HTERT RPE-1 (cell line): Measurements from ENCODE around the gene IGSF22.

Experiments used
- in situ Hi-C: fragments of 300-500 bp; cut with MboI; formaldehyde crosslinking; loops from 4 replicates; pipeline ENCODE4 v1.14.3; 2020; ENCODE audit warnings: low sequenced_read_pairs

Gene IGSF22

DNA sequence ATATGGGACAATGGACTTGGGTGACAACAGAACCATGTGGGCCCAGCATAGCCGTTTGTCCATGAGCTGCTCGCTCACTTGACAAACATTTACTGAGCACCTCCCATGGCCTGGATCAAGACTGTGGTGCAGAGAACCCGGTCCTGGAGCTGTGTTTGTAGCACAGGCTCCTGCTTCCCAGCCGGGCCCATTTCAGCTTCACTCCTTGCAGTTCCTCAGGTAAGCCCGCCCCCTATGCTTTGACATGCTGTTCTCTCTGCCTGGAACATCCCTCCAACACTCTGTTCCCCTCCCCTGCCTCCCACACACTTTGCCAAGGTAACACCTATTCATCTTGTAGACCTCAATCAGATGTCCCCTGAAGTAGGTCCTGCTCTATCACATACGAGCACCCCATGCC is 19.3 kb upstream of the IGSF22 start:
- in situ Hi-C loops = no loop called here

DNA sequence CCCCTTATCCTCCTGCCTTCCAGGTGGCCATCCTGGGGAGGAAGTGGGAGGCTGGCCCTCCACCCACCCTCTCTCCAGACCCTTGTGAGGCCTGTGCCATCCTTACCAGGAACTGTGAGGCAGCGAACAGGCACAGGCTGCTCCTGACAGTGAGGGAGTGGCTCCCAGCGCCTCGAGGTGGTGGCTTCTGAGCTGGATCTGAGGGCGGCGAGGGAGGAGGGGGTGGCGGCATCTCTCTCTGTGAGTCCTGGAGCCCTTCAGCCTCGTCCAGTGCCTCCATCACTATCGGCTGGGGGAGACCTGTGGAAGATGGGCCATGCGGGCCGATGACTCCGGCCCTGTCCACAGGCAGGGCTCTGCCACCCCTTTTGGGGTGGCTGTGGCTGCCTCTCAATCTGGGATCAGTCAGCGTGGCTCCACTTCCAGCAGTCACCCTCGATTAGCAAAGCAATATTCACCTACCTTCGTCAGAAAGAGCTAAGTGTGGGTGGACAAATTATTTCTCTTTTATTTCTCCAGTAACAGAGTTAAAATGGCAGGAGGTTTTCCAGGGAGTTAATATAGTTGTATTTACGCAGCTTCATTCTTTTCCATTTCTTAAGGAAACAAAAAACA is 18.0 kb upstream of the IGSF22 start:
- in situ Hi-C loops = no loop called here

GRCh38 chr11:18743365-18743764 is 17.4 kb upstream of the IGSF22 start:
- in situ Hi-C loops = no loop called here

DNA sequence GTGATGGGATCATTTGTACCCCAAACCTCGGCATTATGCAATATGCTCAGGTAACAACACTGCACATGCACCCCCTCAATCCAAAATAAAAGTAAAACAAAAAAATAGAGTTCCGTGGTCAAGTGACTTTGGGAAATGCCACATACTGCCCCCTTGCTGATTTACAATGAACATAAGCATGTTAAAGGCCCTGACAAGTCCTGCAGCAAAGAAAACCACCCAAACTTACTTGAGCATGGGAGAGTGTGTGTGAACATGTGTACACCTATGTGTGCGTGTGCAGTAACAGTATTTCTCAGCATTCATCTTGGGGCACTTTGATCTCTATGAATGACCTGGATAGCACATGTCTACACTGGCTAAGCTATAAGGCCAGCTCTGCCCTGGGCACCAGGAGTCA is 15.8 kb upstream of the IGSF22 start:
- in situ Hi-C loops = no loop called here

GRCh38 chr11:18739685-18740084 is 13.7 kb upstream of the IGSF22 start:
- in situ Hi-C loops = no loop called here

GRCh38 chr11:18737642-18738041 is 11.7 kb upstream of the IGSF22 start:
- in situ Hi-C loops = no loop called here

DNA sequence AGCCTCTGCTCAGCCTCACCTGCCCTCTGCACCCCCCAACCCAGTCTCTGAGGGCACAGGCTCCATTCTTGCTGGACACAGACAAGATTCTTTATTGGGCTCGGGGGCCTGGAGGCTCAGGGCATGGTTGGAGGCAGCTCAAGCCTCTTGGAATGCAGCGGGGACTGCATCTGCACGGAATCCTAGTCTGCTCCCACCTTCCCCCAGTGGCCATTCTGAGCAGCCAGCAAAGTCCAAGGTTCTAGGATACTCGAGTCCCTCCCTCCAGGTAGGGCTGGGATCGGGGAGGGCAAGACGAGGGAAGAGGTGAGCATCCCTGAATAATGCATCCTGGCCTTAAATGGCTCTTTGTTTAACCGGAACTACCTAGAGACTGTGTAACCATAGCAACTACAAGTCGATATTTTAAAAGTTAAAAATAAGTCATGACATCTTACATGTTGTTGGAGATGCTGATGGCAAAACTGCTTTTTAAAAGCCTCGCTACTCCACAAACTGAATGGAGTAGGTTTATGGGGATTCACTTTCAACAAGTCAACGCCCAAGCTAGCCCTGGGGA is 10.7 kb upstream of the IGSF22 start:
- in situ Hi-C loops = no loop called here

DNA sequence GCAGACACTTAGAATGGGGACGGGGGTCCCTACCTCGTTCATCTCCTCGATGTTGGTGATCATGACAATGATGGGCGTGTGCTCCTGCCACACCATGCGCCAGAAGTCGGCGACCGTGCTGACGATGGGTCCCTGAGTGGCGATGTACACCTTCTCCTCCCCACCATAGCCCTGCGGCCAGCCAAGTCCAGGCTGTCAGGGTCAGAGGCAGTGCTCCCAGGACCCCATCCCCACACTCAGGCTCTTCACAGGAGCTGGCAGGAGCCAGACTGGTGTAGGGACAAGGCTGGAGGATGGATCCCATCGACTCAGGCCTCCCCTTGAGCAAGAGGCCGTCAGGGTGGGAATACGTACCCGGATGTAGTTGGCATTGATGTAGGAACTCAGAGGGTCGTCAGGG is 7.2 kb upstream of the IGSF22 start:
- in situ Hi-C loops = no loop called here

DNA sequence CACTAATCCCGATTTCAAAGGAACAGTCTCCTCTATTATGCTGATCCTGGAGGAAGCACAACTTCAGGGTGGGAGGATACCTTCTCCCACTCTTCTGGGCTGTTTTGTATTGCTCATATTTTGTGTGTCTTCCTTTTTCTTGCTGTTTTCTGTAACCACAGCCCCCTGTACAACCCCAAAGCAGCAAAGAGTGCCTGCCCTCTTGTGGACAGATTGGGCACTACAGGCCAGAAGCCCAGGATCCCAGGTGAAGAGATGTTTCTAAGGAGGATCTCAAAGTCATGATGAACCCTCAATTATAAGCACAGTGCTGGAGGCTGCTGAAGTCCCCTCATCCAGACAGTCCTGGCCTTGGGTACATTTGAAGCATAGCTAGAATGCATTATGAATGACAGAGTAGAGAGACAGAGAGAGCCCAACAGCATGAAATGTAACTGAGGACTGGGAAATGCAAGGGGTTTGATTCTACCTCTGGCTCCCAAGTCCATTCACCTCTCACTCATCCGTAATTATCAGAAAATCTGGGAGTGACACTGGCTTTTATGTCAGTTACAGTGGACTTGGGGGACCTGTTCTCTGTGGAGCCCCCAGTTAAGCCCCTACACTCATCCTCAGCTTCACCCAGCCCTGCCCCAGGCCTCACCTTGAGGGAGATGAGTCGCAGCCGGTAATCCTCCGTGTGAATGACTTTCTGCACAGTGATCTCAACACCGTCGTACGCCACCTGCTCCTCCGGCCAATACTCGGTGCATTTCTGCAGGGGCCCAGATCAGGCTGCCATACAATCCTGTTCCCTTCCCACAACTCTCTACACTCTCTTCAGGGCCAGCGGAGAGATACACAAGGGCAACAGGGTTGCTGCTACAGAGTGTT is 6.2 kb upstream of the IGSF22 start:
- in situ Hi-C loops = no loop called here

- in situ Hi-C loops = no loop called here
Measured at GRCh38 chr11:18731441-18731840, 5.5 kb upstream of the IGSF22 start.

DNA sequence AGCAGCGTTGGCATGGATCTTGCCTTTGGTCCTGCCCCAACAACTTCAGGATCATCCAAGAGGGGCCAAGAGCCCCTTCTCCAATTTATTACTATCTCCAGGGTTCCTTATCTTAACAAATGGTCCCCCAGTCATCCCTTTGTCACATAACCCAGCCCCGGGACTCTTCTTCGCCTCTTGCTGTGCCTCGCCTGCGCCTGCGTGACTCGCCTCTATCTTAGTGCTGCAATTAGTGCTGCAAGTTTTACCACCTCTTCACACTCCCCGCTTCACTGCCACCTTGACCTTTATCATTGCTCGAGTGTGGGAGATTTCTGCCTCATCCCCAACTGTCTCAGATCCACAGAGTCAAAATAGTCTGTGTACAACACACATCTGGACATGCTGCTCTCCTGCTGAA is 4.0 kb upstream of the IGSF22 start:
- in situ Hi-C loops = no loop called here

DNA sequence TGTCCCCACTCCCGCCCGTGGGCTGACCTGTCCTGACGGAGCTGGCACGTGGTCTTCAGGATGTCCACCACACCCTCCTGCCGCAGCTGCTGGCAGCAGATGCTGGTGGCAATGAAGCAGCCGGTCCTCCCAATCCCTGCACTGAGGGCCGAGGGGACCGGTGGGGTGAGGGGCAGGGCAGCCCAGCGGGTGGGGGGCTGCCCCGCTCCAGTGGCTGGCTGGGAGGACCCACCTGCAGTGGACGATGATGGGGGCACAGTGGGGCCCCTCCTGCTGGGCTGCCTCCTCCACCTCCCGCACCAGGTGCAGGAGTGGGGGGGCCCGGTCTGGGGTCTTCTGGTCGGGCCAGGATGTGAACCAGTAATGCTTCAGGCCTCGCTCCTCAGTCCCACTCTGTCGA is 3.4 kb upstream of the IGSF22 start:
- in situ Hi-C loops = no loop called here

GRCh38 chr11:18728658-18729057 is 2.7 kb upstream of the IGSF22 start:
- in situ Hi-C loops = no loop called here

- in situ Hi-C loops = no loop called here
Measured at GRCh38 chr11:18727479-18728236, 1.7 kb upstream of the IGSF22 start.

- in situ Hi-C loops = no loop called here
Measured at GRCh38 chr11:18723991-18724390, 2.0 kb downstream of the IGSF22 start.

- in situ Hi-C loops = no loop called here
Measured at GRCh38 chr11:18722293-18722637, 3.7 kb downstream of the IGSF22 start.

DNA sequence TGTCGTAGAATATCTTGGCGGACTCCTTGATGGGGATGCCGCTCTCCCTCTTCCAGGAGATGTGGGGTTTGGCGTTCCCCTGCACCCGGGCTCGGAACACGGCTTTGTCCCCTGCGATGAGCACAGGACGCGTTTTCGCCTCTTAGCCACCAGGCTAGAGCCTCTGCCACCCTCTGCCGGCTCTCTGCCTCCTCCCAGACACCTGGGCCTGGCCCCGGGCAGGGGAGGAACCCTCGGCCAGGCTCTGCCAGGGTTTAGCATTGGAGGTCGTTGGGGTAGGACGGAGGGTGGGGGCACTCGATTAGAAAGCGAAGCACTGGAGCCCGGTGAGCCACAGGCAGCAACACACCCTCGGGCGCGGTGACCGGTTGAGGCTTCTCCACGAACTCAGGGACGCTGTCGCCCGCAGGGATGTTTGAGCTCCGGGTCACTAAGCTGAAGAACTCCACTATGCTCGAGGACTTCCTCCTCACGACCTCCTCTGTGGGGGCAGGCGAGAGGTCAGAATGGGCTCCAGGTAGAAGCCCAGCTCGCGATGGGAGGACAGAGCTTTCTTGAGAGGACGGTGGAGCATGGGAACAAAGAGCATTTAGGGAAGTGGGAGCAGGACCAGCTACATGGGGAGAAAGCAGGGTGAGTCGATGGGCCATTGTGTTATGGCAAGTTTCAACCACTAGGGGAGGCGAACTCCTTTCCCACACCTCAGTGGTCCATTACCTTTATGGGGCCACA is 4.3 kb downstream of the IGSF22 start:
- in situ Hi-C loops = no loop called here

- in situ Hi-C loops = no loop called here
Measured at GRCh38 chr11:18720808-18721560, 5.0 kb downstream of the IGSF22 start.

GRCh38 chr11:18720091-18720807 is 5.7 kb downstream of the IGSF22 start:
- in situ Hi-C loops = no loop called here

DNA sequence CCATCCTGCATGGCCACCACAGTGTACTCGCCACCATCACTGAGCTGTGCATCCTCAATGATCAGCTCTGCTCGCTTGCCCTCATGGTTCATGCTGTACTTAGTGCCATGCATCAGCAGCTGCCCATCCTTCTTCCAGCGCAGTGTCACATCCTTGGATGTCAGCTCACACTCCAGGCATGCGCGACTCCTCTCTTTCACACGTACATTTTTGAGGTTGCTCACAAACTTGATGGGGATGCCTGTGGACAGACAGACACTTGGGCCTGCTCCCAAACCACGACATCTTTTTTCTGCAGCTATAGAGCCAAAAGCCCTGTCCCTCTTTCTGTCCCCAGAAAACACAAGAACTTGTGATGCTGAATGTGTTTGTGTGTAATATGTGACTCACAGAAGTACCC is 10.5 kb downstream of the IGSF22 start:
- in situ Hi-C loops = no loop called here
